Activated CD8-positive, alpha-beta memory T cell treated with anti-CD3 and anti-CD28 coated beads, Interleukin-2, amount 50 U/mL, for 24 hours (primary cell): ENCODE measurements around the gene GSTM4.

ENCODE experiments used
- DNase-seq: peaks from one replicate; pipeline ENCODE4 v3.0.0-alpha.2; 2020; ENCODE audit errors: extremely low read depth

The GSTM4 gene

DNA sequence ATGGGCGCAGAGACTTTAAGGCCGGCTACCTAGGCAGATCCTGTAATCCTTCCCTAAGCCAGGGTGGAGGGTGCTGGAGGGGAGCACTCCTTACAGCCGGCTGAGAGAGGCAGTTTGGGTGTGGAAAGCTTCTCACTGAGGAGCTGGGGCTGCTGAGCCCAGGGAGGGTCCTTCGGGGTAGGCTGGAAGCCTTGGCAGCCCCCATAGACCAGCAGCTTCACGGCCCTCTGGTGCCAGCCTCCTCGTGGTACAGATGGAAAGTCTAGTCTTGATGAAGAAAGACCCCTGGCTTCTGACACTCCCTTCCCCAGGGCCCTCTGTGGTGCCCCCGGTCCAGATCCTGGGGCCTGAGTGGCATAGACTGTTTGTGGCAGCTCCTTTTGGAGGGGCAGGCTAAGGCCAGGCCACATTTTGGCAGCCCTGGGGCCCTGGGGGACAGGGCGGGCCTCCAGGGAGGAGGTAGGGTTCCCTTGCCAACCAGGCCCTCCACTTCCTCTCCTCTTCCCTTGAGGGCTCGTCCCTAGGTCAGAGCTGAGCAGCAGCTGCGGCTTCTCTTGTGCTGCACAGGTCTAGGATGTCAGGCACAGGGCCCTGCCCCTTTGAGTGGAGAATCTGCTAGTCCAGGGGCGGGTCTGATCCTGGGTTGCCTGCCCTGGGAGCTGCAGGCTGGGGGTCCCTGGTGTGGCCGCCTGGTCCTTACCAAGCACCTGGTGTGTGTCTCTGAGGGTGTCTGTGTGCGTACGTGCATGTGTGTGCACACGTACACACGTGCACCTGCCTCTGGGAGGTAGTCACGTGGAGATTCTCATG is 31.5 kb upstream of the GSTM4 start:
- no peak for DNase-seq

DNA sequence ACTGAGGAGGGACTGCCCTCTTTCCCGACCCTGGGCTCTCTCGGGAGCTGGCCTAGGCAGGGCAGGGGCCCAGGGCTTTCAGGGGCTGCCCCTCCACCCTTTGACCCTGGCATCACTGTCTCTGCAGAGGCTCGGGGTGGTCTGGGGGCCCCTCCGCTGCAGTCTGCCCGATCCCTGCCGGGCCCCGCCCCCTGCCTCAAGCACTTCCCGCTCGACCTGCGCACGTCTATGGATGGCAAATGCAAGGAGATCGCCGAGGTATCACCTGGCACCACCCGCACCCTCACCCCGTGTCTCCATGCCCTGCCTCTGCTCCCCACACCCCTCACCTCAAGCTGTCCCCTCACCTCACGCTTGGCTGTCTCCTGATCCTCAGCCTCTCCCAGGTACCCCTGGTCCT is 30.7 kb upstream of the GSTM4 start:
- no peak for DNase-seq

GRCh38 chr1:109625601-109626560 is 30.0 kb upstream of the GSTM4 start:
- no peak for DNase-seq

- DNase-seq, result no peak
These were observed 29.1 kb upstream of the GSTM4 start for GRCh38 chr1:109626682-109627408.

DNA sequence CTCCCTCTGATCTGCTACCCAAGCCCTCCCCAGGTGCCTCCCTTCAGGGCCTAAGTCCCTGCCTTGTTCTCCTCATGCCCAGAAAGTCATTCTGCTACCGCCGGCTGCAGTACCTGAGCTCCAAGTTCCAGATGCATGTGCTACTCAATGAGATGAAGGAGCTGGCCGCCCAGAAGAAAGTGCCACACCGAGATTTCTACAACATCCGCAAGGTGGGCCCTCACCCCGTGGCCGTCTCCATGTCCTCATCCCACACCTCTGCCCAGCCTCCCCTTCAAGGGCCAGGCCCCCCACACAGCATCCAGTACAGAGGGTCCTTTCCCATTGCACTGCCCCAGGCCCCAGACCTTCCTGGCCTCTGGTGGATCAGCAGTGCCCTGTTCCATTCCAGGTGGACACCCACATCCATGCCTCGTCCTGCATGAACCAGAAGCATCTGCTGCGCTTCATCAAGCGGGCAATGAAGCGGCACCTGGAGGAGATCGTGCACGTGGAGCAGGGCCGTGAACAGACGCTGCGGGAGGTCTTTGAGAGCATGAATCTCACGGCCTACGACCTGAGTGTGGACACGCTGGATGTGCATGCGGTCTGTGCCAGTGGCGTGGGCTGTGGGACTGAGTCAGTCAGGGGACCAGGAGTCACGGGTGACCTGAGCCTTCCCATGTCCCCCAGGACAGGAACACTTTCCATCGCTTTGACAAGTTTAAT is 28.1 kb upstream of the GSTM4 start:
- DNase-seq, result no peak

DNA sequence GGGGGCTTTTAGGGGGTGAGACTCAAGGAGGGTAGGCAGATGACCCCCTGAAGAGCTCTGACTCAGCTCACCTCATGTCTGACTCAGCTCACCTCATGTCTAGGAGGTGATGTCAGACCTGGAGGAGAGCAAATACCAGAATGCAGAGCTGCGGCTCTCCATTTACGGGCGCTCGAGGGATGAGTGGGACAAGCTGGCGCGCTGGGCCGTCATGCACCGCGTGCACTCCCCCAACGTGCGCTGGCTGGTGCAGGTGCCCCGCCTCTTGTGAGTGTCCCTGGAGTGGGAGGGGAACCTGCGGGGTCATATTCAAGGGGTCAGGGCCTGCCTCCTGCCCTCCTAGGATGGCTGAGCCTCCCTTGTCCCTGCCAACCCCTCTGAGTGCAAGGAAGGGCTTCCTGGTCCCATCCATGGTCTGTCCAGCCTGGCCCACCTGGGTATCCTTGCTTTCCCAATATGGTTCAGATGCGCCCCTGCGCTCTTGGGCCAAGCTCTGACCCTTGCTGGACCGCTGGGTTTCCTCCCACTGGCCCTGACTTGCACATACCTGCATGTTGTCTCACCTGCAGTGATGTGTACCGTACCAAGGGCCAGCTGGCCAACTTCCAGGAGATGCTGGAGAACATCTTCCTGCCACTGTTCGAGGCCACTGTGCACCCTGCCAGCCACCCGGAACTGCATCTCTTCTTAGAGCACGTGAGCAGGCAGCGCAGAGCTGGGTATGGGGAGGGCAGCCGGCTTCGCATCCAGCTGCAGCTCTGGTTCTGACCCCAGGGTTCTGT is 27.2 kb upstream of the GSTM4 start:
- DNase-seq, result no peak

DNA sequence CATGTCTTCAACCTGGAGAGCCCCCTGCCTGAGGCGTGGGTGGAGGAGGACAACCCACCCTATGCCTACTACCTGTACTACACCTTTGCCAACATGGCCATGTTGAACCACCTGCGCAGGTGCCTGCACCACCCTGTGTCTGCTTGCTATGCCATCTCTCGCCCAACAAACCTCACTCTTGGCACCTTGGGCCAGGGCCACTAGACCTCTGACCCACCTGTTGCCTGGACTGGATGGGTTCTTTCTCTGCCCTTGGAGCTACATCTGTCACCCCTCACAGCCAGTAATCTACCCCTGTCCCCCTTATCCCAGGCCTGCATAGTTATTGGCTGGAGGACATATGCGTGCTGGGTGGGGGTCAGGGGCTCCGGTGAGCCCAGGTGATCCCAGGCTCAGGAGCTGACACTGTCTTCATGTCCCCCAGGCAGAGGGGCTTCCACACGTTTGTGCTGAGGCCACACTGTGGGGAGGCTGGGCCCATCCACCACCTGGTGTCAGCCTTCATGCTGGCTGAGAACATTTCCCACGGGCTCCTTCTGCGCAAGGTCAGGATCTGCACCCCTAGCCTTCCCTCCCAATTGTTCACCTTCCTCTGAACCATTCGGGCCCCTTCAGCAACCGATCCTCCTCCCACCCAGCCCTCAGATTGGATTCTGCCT is 26.4 kb upstream of the GSTM4 start:
- no peak for DNase-seq

GRCh38 chr1:109630081-109630897 is 25.6 kb upstream of the GSTM4 start:
- DNase-seq, result no peak

DNA sequence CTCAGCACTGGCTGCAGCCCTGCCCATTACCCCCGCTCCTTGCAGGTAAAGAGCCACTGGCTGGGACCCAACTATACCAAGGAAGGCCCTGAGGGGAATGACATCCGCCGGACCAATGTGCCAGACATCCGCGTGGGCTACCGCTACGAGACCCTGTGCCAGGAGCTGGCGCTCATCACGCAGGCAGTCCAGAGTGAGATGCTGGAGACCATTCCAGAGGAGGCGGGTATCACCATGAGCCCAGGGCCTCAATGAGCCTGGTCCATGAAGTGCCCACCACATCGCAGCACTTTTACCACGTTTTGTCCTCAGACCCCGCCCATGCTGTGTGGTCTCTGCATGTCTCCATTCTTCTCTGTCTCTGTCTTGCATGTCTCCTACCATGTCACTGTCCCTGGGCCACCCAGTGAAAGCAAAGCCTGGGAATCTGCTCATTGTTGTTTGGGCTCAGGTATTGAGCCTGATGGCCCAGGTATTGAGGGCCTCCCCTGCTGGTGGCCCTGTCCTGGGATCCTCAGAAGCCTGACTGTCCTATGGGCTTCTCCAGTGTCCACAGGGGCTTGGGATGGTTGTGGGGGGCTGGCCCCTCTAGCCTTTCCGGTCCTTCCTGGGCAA is 24.9 kb upstream of the GSTM4 start:
- DNase-seq, result no peak

DNA sequence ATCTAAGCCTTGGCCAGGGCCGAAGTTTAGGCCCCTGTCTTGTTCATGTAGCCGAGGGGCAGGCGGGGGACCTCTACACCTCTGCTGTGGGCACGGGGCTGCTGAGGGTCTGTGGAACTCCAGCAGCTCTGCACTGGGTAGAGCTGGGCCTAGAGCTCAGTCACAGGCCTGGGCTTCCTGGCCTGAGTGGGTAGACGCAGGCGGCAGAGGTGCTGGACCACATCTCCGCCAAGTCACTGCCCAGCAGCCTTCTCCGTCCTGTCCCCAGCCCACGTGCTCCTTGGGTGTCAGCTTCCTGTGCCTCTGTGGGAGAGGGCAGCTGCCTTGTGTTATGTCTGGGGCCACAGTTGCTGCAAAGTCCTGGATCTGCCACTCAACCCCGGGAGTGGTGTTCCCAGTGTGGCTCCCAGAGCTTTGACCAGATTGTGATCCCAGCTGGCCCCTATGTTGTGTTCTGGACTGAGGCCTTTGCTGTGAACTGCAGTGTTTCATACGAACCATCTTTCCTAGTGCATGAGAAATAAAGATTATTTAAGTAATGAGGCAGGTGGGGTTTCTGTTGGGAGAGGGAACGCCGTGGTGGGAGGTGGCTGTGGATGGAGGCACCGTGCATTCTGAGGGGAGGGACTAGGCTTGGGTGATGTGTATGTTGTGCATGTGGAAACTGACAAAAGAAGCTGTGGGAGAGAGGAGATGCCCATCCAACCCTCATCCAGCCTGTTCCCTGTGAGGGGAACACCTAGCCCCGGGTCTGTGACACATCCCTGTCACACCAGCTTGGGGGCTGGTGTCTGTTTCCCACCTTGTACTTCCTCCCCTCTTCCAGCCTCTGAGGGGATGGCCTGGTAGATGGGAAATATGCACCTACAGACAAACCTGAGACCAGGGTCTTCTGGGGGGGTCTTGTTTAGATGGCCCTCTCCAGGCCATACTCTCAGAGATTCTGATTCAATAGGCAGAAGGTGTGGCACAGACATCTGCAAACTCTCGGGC is 24.1 kb upstream of the GSTM4 start:
- DNase-seq, result no peak

DNA sequence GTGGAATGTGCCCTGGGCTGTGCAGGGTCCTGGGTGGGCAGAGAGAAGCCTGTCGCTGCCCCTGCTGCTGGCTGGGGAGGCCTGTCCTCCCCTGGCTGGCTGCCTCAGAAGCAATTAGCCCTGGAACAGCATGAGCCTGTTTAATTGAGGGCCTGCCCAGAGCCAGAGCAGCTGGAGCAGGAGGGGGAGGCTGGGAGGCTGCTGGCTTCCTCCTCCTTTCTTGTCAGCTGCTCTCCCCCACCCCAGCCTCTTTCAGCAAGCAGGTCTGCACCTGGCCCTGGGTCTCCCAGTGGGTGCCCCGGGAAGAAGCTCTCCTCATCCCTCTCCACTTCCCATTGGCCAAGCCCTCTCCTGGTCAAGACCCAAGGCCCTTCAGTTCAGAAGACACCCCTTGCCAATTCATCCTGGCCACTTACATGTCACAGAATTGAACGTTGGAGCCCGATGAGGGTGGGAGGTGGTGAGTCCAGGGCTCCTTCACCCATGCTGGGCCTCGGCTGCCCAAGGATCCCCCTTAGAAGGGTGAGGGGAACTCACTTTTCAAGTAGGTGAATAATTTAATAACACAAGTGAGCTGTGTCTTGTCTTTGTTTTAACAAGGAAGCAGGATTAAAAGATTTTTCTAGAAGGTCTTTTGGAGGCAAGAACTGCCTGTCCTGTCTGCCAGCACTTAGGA is 23.1 kb upstream of the GSTM4 start:
- no peak for DNase-seq

GRCh38 chr1:109634292-109634691 is 21.6 kb upstream of the GSTM4 start:
- no peak for DNase-seq

DNA sequence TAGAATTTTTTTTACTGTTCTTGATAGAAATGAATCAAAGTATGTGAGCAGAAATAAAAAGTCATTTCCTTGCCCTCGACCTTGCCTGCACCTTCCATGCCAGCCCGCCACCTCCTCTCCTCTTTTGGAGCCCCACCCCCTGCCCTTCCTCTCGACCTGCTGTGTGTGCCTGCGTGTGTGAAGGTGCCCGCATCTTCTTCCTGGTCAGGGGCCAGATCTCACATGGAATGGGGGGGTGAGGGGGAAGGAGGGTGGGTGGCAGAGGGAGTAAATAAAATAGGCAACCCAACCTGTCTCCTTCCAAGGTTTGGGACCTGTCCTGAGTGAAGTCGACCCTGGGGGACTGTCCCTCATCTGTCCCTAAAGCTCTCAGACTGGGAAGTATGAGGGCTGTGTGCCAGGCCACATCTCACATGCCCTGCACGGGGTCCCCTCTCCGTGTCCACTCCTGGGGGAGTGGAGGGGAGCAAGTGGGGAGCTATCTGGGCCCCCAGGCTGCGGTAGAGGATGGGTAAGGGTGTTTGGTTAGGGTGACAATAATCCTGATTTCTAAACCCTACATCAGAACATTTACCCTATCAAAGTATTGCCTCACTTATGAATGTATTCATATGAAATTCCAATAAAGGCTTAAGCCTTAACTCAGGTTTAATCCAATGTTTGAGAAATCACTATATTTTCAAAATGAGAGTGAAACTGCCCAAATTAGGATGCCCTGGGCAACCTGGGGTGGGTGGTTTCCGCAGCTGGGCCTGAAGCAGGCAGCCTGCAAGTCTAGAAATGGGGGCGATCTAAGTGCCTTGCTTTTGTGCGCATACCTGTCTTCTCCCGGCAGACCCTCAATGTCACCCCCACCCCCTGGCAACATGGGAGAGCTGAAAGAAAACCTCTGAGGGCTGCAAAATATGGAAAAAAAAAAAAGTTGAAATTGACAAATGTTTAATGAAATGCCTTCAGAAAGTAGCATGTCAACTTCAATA is 20.8 kb upstream of the GSTM4 start:
- DNase-seq, result no peak

GRCh38 chr1:109635862-109636200 is 20.1 kb upstream of the GSTM4 start:
- DNase-seq, result no peak

DNA sequence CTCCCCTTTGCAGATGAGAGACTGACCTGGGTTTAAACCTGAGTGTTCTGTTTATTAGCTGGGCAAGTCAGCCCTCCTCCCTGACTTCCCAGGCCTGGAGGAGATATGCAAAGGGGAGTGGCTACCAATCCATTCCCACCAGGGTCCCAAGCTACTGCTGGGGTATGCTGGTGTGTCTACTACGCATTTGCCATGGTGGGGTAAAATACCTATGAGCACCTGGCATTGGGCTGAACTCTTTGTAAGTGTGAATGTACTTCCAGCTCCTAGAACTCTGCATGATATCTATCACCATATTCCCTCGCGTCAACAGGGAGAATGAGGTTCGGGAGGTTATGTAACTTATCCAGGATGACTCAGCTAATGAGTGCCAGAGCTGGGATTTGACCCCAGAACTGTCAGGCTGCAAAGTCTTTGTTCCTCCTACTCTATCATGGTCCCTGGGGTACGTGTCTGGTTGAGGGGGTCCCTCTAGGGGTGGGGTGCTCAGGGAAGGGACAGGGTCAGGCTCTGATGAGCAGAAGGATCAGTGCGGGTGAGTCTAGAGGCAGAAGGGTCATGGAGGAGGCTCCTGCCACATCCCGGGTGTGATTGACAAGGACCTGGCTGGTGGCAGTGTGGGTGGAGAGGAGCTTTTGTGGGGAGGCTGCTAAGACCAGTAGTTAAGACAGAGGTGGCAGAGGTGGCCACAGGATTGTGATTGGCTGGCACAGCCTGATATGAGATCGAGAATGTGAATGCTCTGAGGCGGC is 19.5 kb upstream of the GSTM4 start:
- DNase-seq, result no peak
